Mesodermal cell (in vitro differentiated cells): ENCODE results near the gene CIDEB.
"Not testable (repeated sequence)": the region's sequence is repeated elsewhere in the genome, so short reads cannot be mapped to it uniquely, and the experiment has no call there.

Experiments
- H3K27ac ChIP-seq: 2 replicates; pipeline ENCODE4 v1.7.0; 2013; ENCODE audit warnings: mild to moderate bottlenecking, low read depth, low read length, moderate library complexity; ENCODE audit not compliant: severe bottlenecking
- H3K36me3 ChIP-seq: 2 replicates; pipeline ENCODE4 v1.7.1; 2013; ENCODE audit warnings: mild to moderate bottlenecking, low read length, moderate library complexity; ENCODE audit not compliant: control insufficient read depth, insufficient read depth
- H3K4me1 ChIP-seq: one replicate; pipeline ENCODE4 v1.7.1; 2013; ENCODE audit warnings: mild to moderate bottlenecking, low read length; ENCODE audit not compliant: insufficient read depth, control insufficient read depth, poor library complexity, severe bottlenecking
- H3K4me3 ChIP-seq: 2 replicates; pipeline ENCODE4 v1.7.0; 2013; ENCODE audit warnings: low read length, control low read depth, mild to moderate bottlenecking; ENCODE audit not compliant: insufficient read depth, poor library complexity, severe bottlenecking; ENCODE audit errors: extremely low read depth
- H3K9me3 ChIP-seq: 2 replicates; pipeline ENCODE4 v1.7.1; 2013; ENCODE audit warnings: mild to moderate bottlenecking, low read length, moderate library complexity; ENCODE audit not compliant: control insufficient read depth
- WGBS, 2 experiments: methylation state at CpG; one replicate each; pipeline ENCODE4 v1.1.5; 2013; ENCODE audit warnings: missing lambda C conversion rate in 2 of 2; ENCODE audit not compliant: insufficient coverage in 2 of 2; 5-methylcytosine and 5-hydroxymethylcytosine counted together

The CIDEB gene

DNA sequence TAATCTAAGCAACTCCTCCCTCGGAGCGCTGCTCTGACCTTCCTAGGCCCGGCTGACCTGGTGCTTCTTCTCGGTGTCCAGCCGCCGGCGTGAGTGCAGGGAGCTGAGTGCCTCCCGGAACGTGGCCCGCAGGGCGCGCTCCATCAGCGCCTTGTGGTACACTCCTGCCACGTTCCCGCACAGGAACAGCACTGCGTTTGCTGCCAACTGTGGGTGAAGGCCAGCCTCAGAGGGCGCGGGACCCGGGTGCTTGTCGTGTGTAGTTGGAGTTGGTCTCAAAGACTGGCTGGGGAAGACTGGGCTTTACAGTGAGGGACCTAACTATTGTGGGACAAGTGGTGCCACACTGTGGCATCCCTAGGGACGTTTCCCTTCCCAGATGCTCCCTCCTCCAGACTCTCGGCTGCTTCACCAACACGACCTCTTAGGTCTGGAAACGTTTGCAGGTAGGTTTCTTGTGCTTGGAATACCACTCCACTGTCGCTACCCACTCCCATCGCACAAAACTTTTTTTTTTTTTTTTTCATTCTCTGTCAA lies 24.0 kb upstream of the CIDEB start:
- H3K9me3 ChIP-seq: no peaks in the 10 kb centered on the region
- whole genome bisulfite sequencing, 2 experiments: 76 to 82% methylated on average over 23 to 25 of the region's 26 CpGs
- no peaks in the 10 kb centered on the region for H3K36me3 ChIP-seq
- H3K4me1 ChIP-seq: peaks cover 21% of the 10 kb centered on the region
- no peak overlapping the region for H3K4me3 ChIP-seq
- H3K27ac ChIP-seq: no peak overlapping the region

DNA sequence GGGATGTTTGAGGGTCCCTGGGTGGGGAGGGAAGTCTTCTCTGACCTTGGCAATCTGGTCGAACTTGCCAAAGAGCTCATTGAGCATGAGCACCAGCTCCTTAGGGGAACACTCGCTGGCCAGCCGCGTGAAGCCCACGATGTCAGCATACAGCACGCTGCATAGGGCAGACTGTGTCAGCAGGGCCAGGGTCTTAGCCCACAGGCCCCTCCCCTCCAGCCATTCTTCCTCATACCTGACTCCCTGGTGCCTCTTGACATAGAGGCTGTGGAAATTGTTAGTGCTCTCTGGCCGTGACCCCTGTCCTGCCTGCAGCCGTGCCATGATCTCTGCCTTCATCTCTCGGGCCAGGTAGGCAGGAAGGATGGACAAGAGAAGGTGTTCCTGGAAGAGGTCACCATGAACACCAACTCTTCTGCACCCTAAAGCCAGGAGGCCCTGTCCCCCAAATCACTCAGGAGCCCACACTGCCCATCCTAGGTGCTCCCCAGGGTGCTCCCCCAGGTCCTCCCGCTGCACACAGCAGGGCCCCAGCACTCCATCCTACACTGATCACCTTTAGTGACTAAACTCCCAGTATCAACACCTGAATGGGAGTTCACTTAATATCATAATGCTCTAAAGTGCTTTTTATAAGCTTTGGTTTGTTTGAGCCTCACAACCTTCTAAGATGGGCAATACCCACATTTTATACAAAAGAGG lies 23.3 kb upstream of the CIDEB start:
- 83 to 90% methylated on average over 7 to 9 of the region's 10 CpGs for WGBS, 2 experiments
- Histone ChIP-seq H3K36me3 (no peaks in the 10 kb centered on the region), H3K27ac (no peak overlapping the region), H3K4me3 (no peak overlapping the region), H3K4me1 (peaks cover 21% of the 10 kb centered on the region), H3K9me3 (no peaks in the 10 kb centered on the region)

DNA sequence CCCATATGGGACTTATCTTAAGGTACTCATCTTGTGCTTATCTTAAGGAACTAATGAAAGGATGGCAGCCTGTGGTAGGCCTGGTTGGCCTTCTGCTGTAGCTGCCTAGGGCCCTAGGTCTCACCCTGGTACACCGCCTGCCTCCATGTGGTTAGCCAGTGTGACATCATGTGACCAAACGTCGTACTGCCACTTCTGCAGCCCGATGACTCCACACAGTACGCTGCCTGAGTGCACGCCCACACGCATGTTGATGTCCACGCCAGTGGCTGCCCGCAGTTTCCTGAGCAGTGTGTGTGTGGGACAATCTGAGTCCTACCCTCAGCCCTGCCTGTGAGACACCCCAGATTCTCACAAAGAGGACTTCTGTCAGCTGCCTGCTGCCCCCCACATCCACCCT lies 22.0 kb upstream of the CIDEB start:
- Histone ChIP-seq H3K36me3 (no peaks in the 10 kb centered on the region), H3K4me3 (no peak overlapping the region), H3K27ac (no peak overlapping the region), H3K4me1 (peaks cover 16% of the 10 kb centered on the region), H3K9me3 (no peaks in the 10 kb centered on the region)
- 87 to 91% methylated on average over 9 of the region's 9 CpGs for WGBS, 2 experiments

DNA sequence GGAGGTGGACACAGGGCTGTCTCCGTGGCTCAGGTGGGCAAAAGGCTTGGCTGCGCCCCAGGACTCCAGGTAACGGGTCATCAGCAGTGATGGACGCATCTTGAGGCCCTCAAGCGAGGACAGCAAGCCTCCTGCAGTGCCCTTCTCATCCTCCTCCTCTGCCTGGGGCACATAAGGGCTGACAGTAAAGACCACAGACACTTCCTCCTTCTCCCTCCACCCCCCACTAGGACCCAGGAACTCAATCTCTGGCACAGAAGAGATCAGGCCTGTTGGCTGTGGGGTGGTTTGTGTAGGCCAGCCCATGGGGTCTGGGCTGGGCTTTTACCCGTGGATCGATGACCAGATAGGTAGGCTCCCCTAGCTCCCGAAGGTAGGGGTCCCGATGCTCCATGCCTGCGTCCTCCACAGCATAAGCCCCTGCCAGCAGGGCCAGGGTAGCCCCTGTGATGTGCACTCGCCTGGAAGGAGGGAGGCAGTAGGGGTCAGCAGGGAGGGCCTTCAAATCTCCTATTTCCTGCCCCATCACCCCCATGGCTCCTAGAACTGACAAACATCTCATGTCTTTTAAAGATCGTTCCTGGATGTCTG lies 21.4 kb upstream of the CIDEB start:
- no peaks in the 10 kb centered on the region for H3K36me3 ChIP-seq
- no peak overlapping the region for H3K4me3 ChIP-seq
- H3K9me3 ChIP-seq: no peaks in the 10 kb centered on the region
- H3K27ac ChIP-seq: no peak overlapping the region
- 93 to 95% methylated on average over 9 to 12 of the region's 12 CpGs for WGBS, 2 experiments
- peaks cover 16% of the 10 kb centered on the region for H3K4me1 ChIP-seq

DNA sequence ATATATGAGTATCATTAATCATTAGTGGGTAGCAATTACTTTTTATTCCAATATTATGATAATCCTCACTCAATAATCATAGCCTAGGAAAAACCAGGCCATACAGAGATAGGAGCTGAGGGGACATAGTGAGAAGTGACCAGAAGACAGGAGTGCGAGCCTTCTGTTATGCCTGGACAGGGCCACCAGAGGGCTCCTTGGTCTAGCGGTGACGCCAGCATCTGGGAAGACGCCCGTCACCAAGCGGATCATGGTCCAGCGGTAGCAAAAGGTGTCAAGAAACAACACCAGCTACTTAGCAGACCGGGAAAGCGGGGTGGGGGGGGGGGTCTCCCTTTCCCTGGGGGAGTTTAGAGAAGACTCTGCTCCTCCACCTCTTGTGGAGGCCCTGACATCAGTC lies 20.1 kb upstream of the CIDEB start:
- H3K36me3 ChIP-seq, H3K27ac ChIP-seq, H3K9me3 ChIP-seq, H3K4me3 ChIP-seq: not testable (repeated sequence)
- WGBS, 2 experiments: 0 to 18% methylated on average over 2 to 4 of the region's 9 CpGs
- H3K4me1 ChIP-seq: peaks cover 17% of the 10 kb centered on the region

DNA sequence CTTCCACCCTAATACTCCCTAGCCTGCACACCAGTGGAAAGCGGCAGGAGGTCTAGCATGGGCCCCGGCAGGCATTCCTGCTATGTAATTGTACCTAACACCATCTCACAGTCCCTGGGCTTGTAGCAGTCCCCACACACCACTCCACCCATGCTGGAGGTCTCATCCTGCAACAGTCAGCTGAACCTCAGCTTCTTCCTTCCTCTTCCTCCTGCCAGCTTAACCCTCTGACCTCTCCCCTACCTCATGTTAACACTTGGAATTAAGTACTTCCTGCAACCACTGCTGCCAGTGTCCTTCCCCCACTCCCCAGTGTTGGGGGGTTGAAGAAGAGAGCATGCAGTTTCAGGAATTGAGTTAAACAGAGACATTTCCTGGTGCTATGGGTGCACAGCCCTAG lies 19.5 kb upstream of the CIDEB start:
- H3K4me3 ChIP-seq: no peak overlapping the region
- H3K27ac ChIP-seq: no peak overlapping the region
- WGBS, 2 experiments: 86 to 91% methylated on average over 2 of the region's 2 CpGs
- H3K4me1 ChIP-seq: peaks cover 12% of the 10 kb centered on the region
- no peaks in the 10 kb centered on the region for H3K36me3 ChIP-seq
- no peaks in the 10 kb centered on the region for H3K9me3 ChIP-seq

DNA sequence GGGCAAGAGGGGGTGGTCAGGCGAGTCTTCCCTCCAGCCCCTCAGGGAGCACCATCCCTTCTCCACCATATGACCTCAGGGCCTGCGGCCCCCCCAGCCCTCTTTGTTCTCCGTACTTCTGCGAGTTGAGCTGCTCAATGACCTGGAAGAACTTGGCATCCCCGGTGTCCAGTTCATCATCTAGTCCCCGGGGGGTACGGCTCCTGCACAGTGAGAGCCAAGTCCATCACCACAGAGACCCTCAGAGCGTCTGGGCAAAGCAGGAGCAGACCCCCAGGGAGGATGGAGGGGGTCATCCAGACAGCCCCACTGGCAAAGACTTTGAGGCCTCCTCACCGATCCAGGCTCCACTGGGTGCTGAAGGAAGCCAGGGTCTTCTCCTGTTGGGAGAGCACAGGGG lies 18.2 kb upstream of the CIDEB start:
- 89 to 90% methylated on average over 7 to 8 of the region's 9 CpGs for WGBS, 2 experiments
- Histone ChIP-seq H3K27ac (no peak overlapping the region), H3K4me3 (no peak overlapping the region), H3K36me3 (no peaks in the 10 kb centered on the region), H3K9me3 (no peaks in the 10 kb centered on the region), H3K4me1 (peaks cover 20% of the 10 kb centered on the region)

DNA sequence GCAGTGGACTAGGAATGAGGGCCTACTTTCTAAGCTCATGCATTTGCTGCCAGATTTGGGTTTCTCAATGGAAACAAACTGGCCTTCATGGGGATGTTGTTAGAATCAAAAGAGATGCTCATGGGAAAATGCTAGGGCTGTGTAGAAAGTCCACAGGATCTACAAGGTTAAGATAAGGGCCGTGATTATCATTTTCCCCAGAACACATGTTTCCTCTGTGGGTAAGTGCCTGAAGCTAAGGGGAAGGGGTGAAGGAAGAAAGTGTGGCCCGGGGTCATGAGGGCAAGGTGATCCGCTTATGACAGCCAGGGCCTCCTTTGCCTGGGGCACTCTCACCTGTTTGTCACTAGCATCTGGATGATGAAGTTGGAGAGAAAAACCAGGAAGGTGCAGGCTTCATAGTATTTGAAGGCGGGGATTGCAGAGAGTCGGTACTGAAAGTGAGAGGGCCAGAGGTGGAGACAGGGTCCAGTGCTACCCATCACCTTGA lies 17.3 kb upstream of the CIDEB start:
- Histone ChIP-seq H3K36me3 (no peaks in the 10 kb centered on the region), H3K4me3 (no peak overlapping the region), H3K9me3 (no peaks in the 10 kb centered on the region), H3K27ac (no peak overlapping the region), H3K4me1 (peaks cover 20% of the 10 kb centered on the region)
- 91 to 92% methylated on average over 4 to 5 of the region's 5 CpGs for WGBS, 2 experiments

DNA sequence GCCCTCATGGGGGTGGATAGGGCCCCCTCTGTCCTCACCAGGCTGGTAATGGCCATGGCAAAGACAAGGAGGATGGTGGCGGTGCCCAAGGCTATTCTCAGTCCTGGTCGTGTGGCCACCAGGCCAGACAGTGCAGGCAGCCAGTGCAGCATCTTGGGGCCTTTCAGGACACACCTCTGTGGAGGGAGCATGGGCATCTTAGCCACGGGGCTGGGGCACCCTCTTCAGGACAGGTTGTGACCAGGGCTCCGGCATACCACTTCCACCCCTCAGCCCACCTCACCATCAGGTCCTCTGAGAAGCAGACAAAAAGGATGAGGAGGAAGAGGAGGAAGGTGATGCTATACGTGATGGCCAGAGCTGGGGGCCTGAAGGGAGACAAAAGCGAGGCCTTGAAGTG lies 16.2 kb upstream of the CIDEB start:
- Histone ChIP-seq H3K4me3 (no peak overlapping the region), H3K36me3 (no peaks in the 10 kb centered on the region), H3K4me1 (peaks cover 20% of the 10 kb centered on the region), H3K9me3 (no peaks in the 10 kb centered on the region), H3K27ac (no peak overlapping the region)
- 80 to 93% methylated on average over 4 of the region's 6 CpGs for WGBS, 2 experiments

DNA sequence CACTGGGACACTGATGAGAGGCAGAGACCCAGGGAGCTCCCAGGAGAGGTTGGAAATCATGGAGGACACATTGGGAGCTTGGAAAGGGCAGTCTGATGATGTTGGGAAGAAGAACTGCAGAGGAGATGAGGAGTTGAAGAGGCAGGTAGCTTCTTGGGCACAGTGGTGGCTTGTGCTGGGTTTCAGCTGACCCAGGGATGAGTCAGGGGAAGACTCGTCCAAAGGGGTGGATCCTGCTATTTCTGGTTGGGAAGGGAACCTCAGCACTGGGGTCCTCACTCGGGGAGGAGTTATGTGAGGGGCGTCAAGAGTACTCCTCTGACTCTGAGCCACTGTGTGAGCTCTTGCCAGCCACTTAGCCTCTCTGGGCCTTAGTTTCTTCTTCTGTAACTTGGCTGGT lies 15.6 kb upstream of the CIDEB start:
- no peaks in the 10 kb centered on the region for H3K36me3 ChIP-seq
- 71 to 79% methylated on average over 1 to 3 of the region's 3 CpGs for WGBS, 2 experiments
- H3K4me1 ChIP-seq: peaks cover 20% of the 10 kb centered on the region
- H3K27ac ChIP-seq: no peak overlapping the region
- H3K4me3 ChIP-seq: no peak overlapping the region
- no peaks in the 10 kb centered on the region for H3K9me3 ChIP-seq

DNA sequence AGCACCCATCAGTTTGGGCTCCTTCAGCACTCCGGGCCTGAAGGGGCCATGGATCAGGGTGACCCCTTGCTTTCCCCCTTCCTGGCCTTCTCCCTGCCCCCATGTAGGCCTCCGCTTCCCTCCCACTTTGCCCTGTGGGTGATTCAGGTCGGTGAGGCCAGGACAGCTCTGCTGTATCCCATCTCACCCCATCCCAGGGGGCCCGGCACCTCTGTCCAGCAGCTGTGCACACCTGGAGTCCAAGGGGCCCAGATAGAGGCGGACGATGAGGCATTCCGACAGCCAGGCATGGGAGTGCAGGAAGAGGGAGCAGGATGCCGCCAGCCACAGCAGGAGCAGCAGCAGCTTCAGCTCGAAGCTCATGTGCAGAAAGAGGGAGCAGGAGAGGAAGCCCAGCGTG lies 14.9 kb upstream of the CIDEB start:
- H3K9me3 ChIP-seq: no peaks in the 10 kb centered on the region
- no peaks in the 10 kb centered on the region for H3K36me3 ChIP-seq
- no peak overlapping the region for H3K27ac ChIP-seq
- peaks cover 20% of the 10 kb centered on the region for H3K4me1 ChIP-seq
- WGBS, 2 experiments: 92 to 97% methylated on average over 7 to 8 of the region's 10 CpGs
- H3K4me3 ChIP-seq: no peak overlapping the region
